NCI-H82 treated with DMSO at 0.1 percent for 48 hours (cell line): ENCODE measurements around the gene PPIC.
"Not testable (repeated sequence)": the region's sequence is repeated elsewhere in the genome, so short reads cannot be mapped to it uniquely, and the experiment has no call there.

Experiments used
- DNase-seq: peaks from one replicate; lab custom pipeline; 2025; ENCODE audit not compliant: unreplicated experiment; lab: John Stamatoyannopoulos, UW

PPIC gene

DNA sequence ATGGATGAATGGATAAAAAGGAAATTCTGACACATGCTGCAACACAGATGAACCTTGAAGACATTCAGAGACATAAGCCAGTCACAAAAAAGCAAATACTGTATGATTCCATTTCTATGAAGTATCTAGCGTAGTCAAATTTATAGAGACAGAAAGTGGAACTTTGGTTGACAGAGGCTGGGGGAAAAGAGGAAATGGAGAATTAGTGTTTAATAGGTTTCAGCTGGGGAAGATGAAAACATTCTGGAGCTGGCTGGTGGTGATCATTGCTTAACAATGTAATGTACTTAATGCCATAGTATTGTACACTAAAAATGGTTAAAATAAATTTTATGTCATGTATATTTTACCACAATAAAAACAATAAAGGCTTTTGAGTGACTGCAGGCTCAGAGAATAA, 24.2 kb downstream of the PPIC start:
- no peak for DNase-seq

DNA sequence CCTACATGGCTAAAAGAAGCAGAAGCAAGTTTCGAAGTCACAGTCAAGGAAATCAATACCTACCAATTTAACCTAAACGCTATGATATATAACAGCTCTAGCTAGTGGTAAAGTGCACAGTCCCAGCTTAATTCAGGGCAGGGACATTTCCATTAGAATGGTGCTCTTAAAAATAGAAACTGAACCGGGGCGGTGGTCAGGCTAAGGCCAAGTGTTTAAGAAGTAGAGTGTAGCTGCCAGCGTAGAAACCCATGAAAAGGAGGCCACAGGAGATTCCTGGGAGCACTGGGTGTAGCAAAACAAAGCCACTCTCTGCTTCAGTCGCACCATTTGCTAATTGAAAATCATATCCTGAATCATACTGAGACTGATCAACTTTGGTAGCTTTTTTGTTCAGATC, 28.8 kb downstream of the PPIC start:
- no peak for DNase-seq

DNA sequence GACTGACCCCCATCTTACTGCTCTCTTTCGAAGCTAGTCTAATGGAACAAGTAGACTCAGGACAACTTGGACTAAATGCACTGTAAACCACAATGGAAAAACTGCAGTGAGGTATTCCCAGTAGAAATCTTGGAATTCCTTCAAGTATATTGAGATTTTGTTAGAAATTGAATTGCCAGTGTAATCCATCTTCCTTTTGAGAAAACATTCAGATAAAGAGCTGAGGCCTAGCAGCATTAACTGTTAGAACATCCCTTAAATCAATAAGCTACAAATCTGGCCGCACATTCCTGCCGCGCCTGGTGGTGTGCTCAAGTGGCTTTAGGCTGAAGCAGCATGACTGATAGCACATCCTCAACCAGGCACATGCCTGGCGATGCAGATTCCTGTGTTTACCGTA, 29.3 kb downstream of the PPIC start:
- no peak for DNase-seq

DNA sequence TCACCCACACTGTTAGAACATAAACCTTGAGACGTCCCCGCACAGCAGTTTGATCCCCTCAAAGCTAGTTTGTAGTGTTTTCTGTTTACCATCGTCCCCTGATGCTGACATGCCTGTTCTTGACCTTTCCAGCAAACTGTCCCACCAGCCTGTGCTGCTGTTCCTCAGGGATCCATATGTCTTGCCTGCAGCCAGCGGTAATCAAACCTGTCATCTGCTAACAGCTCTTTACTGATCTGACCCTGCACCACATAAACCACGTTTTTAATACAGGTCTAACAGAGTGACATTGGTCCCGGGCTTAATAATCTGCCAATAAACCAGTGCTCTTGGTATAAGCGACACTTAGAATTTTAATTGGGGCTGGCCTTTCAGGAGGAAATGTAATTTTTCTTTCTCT, 34.7 kb downstream of the PPIC start:
- peak; percentile 1 for DNase-seq

DNA sequence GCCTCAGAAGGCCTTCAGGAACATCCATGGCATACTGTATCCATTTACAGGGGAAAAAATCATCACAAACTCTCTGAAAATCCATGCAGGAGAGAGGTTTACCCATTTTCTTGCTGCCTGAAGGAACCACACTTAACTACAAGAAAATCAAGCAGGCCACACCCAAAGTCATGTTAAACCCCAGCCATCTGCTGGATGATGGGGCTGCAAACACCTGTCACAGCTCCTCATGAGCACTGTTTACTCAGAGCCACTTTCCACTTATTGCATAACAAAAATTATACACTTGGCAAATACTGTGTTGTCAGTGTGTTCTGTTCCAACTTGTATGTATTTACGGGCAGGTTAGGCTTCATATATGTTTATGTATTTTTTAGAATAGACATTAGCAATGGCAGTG, 35.8 kb downstream of the PPIC start:
- DNase-seq, result peak; percentile 12

DNA sequence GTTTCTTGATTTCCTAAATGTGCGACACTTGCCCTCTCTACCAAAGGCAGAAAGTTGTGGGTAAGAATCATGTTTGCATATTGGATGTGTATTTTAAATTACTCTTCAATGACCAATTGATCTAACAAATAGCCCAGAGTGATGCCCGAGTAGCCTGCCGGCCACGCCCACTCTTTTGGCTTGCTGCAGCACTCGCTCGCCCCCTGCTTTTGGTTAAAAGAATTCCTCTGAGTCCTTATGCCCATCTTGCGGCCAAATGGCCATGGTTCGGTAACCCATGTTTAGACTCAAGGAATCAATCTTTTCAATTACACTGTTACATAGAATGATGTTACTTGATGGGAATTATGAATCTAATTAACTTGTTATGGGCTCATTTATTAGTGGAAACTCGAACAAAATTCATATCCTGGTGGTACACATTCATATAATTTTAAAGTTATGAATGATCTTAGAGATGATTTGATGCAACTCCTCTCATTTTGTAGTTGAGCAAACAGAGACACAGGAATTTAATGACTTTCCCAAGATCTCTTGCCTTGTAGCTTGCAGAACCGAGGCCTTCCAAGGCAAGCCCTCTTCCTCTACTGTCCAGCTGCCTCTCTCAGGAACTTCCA, 36.5 kb downstream of the PPIC start:
- no peak for DNase-seq

DNA sequence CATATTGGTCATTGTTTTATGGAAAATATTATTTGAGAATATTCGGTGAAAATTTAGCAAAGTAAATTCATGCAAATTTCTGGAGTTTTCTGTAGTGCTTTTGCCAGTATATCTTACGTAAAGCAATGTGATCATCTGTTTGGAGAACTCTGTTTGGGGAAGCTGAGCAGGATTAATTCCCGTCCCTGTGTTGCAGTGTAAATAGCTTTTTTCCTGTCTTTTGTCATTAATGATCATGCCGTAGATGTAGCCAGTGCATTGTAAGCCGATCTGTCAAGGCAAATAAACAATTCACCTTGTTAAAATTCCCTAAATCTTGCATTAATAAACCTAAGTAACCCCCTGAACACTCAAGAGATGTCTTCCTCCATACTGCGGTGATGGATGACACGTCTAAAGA, 39.2 kb downstream of the PPIC start:
- no peak for DNase-seq

DNA sequence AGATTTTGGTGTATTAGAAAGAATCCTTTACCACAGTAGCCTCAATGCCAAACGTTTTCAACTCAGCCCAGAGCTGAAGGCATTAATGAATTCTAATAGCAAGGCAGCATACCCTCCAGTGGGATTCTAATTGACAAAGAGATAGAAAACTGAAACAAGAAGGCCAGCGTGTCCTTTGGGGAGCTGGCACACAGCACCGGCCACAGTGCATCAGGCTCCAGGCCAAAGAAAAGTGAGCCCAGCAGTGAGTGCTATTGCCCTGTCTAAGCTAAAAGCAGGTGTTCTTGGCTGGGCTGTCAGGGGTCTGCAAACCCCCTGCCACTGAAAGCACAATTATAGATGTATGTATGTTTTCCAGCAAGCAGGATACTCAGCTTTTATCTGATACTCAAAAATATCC, 40.4 kb downstream of the PPIC start:
- DNase-seq, result no peak

DNA sequence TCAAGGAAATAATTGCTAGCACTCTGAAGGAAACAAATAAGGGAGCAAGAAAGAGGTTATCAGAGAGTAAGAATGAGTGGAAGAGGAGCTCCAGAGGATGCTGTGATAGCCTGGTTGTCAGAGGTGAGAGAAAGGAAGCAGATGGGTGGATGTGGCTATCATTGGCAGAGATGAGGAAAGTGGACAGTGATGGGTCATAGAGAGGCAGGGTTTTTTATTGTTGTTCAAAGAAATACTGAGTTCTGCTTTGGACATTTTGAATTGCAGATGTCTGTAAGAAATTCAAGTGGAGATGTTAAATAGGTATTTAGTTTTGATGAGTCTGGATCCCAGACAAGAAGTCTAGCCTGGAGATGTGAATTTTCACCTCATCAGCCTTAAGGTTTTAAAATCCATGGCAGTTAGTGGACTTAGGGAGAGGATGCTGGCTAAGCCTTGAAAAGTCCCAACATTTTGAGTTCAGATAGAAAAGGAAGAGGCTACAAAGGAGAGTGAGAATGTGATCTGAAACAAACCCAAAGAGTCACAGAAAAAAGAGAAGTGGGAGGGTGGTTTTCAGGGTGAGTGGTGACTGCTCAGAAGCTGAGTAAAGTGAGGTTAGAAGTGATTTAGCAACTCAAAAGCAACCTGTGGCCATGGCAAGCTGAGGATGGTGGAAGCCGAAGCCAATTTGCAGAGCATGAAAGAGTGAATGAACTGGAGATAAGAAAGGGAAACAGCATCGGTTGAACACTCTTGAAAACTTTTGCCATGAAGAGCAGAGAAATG, 50.4 kb downstream of the PPIC start:
- DNase-seq, result no peak

DNA sequence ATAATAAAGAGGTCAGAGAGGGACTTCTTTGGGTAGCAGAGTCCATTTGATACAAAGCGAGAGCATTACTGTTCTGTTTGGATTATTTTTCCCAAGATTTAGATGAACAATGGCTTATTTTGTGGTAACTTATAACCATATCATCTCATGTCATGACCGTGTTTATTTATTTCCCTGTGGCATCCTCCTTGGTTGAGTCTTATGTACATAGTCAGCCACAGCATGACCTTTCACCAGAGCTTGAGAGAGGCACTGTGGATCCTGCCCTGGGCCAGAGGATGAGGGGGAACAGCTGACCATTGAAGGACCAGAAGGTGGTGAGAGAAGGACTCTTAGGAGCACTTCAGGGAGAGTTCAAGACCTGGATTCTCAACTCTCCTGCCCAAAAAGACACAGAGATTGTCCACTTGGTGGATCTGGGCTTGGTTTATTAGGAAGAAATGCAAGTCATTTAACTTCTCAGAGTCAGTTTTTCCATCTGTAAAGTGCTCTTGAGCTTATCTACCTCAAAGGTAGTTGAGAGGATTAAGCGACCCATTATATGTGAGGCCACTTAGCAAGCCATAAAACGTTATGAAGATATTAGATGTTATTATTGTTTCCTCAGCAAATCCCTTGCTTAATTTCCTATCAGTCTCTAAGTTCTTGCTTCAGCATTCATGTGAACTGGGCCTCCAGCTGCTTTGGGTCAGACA, 51.4 kb downstream of the PPIC start:
- no peak for DNase-seq

DNA sequence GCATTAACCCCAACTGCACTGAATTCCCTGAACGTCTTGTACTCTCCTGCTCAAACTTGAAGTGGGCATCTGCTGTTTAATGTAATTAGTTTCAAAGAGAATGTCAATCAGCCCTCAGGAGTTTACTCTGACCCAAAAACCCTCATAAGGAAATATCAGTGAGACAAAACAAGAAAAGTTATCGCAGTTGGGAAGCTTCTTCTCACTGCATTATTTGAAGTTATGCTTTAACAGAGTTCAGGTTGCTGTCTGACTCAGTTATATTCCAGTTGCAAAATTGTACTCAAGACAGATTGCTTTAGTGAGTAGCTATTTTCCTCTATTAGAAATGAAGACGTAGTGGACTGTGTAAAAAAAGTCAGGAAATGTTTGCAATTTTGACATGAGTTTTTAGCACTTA, 52.1 kb downstream of the PPIC start:
- no peak for DNase-seq

DNA sequence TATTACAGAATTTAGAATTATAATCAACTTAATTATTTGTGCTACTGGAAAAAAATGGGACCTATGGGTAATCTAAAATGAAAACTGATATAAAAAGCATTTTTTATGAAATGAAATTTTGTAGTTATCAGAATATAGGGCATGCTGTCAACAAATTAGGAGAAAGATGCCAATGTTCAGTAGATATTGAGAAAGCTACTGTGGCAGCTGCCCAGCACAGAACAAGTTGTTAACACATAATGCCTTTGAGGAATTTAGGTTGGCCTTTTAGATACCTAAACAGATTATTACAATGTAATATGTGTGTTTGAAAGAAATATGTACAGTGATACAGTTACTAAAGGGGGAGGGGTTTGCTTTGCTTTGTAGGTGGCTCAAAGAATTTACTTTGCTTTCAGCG, 54.1 kb downstream of the PPIC start:
- no peak for DNase-seq

DNA sequence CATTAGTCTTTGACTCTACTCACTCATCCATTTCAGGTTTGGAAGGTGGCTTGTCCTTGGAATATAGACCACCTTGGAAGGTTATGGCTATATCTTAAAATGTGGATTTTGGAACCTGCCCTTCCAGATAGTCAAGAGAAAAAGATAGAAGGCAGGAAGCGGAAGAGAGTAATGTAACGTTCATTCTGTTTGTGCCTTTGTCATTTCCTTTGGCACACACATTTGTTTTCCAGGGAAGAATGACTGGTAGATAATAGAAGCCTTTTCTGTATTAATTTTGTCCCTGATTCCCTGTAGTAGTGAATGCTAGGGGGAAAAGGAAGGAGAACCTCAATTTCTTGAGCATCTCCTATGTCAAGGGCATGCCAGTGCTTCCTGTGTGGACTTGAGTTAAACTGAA, 54.7 kb downstream of the PPIC start:
- DNase-seq, result no peak

DNA sequence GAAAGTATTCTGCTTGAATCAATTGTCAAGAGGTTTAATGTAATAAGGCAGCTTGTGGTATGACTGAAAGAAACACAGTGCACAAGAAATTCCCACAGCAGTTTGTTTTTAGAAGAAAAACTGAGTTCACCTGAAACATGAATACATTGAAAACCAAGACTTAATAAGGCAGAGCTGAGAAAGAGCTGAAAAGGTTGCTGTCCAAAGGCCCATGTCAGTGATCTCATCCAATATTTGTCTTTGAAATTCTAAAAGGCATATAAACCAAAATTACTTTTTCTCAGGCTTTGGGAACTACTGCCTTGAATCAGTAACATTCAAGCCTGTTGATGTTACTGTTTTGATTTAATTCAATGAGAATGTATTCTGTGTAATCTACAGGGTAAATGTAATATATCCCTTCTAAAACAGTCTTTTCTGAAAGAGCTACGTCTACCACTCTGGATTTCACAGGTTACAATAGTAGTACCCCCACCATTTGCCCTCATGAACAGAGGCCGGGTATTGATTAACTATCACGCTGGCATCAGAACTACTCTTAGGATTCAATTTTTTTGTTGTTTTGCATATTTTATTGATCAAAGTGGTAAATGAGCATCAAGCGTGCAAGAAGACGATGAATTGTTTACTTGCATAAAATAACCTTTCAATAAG, 57.8 kb downstream of the PPIC start:
- DNase-seq, result no peak

DNA sequence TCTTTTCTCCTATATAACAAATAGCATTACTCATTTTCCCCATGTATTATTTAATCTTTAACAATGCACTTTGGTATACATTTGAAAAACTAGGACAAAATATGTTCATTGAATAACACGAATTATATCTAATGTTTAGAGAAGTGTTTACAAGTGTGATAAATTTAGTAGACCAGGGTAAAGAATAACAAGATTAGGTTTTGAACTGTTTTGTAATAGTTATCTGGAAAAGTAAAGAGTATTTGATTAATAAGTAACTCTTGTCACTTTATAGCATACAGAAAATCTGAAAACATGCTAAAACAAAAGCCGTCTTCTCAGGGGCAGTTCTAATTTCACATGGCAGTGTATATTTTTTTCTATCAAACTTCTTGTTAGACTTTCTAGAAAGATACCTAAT, 58.5 kb downstream of the PPIC start:
- DNase-seq, result no peak

DNA sequence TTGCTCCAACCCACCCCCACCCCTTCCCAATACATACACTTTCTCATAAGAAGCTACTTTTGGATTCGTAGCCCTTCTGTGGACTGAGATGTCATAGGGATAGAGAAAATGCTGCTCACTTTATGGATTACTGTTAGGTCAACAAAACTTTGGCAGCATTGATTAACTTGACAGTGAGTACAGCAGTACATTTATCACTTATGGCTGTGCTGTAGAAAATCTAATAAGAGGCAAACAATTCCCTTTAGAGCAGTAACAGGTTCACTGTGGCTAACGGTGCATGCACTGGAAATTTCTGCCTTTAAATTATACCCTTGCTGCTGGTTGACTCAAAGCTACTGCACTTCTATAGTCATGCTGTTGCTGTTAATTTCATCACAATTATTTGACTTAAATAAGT, 59.2 kb downstream of the PPIC start:
- DNase-seq, result no peak

DNA sequence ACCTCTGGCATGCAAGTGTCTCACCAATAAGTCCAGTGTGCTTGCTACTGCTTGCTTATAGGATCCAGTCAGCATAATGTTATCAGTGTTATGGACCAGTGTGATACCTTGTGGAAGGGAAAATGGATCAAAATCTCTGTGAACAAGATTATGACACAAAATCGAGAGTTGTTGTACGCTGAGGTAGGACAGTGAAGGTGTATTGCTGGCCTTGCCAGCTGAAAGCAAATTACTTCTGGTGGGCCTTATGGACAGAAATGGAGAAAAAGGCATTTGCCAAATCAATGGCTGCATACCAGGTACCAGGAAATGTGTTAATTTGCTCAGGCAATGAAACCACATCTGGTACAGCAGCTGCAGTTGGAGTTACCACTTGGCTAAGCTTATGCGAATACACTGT, 62.3 kb downstream of the PPIC start:
- not testable (repeated sequence) for DNase-seq

DNA sequence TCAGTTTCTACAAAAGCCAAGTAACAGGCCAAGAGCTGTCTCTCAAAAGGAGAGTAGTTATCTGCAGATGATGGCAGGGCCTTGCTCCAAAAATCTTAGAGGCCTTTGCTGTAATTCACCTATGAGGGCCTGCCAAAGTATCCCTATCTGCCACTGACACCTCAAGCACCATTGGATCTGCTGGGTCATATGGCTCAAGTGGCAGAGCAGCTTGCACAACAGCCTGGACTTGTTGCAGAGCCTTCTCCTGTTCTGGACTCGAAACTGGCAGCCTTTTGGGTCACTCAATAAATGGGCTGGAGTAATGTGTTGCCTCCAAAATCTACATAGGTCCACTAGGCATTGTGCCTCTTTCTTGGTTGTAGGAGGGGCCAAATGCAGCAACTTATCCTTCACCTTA, 62.8 kb downstream of the PPIC start:
- not testable (repeated sequence) for DNase-seq
